OCI-LY1 (cell line): ENCODE measurements around the gene OLFM2.

Source experiments
- H2AFZ ChIP-seq: fragments of 200-600 bp; sonication (generic), shearing (Covaris generic); 2 replicates; pipeline ENCODE4 v1.6.0; 2014; ENCODE audit warnings: antibody characterized with exemption, mild to moderate bottlenecking, low read length
- H3F3A ChIP-seq: fragments of 200-600 bp; sonication (generic), shearing (Covaris generic); 2 replicates; pipeline ENCODE4 v1.6.0; 2014; ENCODE audit warnings: mild to moderate bottlenecking, antibody characterized with exemption, low read length, moderate library complexity; ENCODE audit not compliant: insufficient read depth
- H3K27ac ChIP-seq: fragments of 200-600 bp; sonication (generic); 2 replicates; pipeline ENCODE4 v1.5.1; 2014; ENCODE audit warnings: low read length, mixed run types, mild to moderate bottlenecking, low read depth; ENCODE audit not compliant: poor library complexity, severe bottlenecking
- H3K27me3 ChIP-seq: fragments of 200-600 bp; sonication (generic); 2 replicates; pipeline ENCODE4 v1.6.0; 2014; ENCODE audit warnings: antibody characterized with exemption, mild to moderate bottlenecking, low read length, moderate library complexity; ENCODE audit not compliant: insufficient read depth
- H3K36me3 ChIP-seq: fragments of 200-600 bp; sonication (generic); 2 replicates; pipeline ENCODE4 v1.6.1; 2014; ENCODE audit warnings: mild to moderate bottlenecking, antibody characterized with exemption, low read length, moderate library complexity, mixed read lengths; ENCODE audit not compliant: insufficient read depth
- H3K4me1 ChIP-seq: fragments of 200-600 bp; sonication (generic); 2 replicates; pipeline ENCODE4 v1.5.1; 2014; ENCODE audit warnings: mild to moderate bottlenecking, low read length, moderate library complexity; ENCODE audit not compliant: insufficient read depth, severe bottlenecking
- H3K4me2 ChIP-seq: fragments of 200-600 bp; sonication (generic), shearing (Covaris generic); 2 replicates; pipeline ENCODE4 v1.6.1; 2014; ENCODE audit warnings: low read length
- H3K4me3 ChIP-seq: fragments of 200-600 bp; sonication (generic); 2 replicates; pipeline ENCODE4 v1.5.1; 2014; ENCODE audit warnings: low read length, low read depth, mild to moderate bottlenecking, mixed read lengths; ENCODE audit not compliant: poor library complexity, severe bottlenecking
- H3K79me2 ChIP-seq: fragments of 200-600 bp; shearing (Covaris generic); 2 replicates; pipeline ENCODE4 v1.6.1; 2016; ENCODE audit warnings: mixed run types, low read length, mixed read lengths; ENCODE audit not compliant: insufficient read depth
- H3K9ac ChIP-seq: fragments of 200-600 bp; sonication (generic), shearing (Covaris generic); 2 replicates; pipeline ENCODE4 v1.6.1; 2014; ENCODE audit warnings: mild to moderate bottlenecking, low read length, mixed read lengths
- H3K9me2 ChIP-seq: fragments of 200-600 bp; sonication (generic), shearing (Covaris generic); 2 replicates; pipeline ENCODE4 v1.6.1; 2014; ENCODE audit warnings: low read depth, mild to moderate bottlenecking, low read length, mixed read lengths
- H3K9me3 ChIP-seq: fragments of 200-600 bp; shearing (Covaris generic); 2 replicates; pipeline ENCODE4 v1.6.1; 2014; ENCODE audit warnings: low read length, mixed read lengths
- H4K20me1 ChIP-seq: fragments of 200-600 bp; sonication (generic), shearing (Covaris generic); 2 replicates; pipeline ENCODE4 v1.6.0; 2016; ENCODE audit warnings: mild to moderate bottlenecking, low read length; ENCODE audit not compliant: insufficient read depth
- CTCF ChIP-seq: fragments of 200-600 bp; sonication (generic), shearing (Covaris generic); IDR thresholded peaks from 2 replicates; pipeline ENCODE4 v1.5.1; 2017; ENCODE audit warnings: mild to moderate bottlenecking, antibody characterized with exemption, low read length, moderate library complexity, mixed read lengths
- EZH2 ChIP-seq: fragments of 200-600 bp; sonication (generic), shearing (Covaris generic); IDR thresholded peaks from 2 replicates; pipeline ENCODE4 v1.8.0; 2017; ENCODE audit warnings: borderline replicate concordance, mixed run types, mild to moderate bottlenecking, antibody characterized with exemption, low read length, moderate library complexity, mixed read lengths

The OLFM2 gene

GRCh38 chr19:9958379-9958821 lies 22.1 kb upstream of the OLFM2 start:
- no peaks in the 10 kb centered on the region for H3F3A ChIP-seq
- H3K36me3 ChIP-seq = no peaks in the 10 kb centered on the region
- H3K4me1 ChIP-seq = peaks cover 4% of the 10 kb centered on the region
- no peak overlapping the region for H3K9ac ChIP-seq
- no peak overlapping the region for H3K4me2 ChIP-seq
- H4K20me1 ChIP-seq = no peaks in the 10 kb centered on the region
- H3K79me2 ChIP-seq = no peaks in the 10 kb centered on the region
- no peak overlapping the region for H3K27ac ChIP-seq
- H3K9me3 ChIP-seq = no peaks in the 10 kb centered on the region
- no peak overlapping the region for H2AFZ ChIP-seq
- H3K9me2 ChIP-seq = no peaks in the 10 kb centered on the region
- TF ChIP-seq EZH2 (no peak), CTCF (no peak)
- no peak overlapping the region for H3K4me3 ChIP-seq
- H3K27me3 ChIP-seq = no peaks in the 10 kb centered on the region

GRCh38 chr19:9956956-9957355 lies 20.6 kb upstream of the OLFM2 start:
- Histone ChIP-seq H3K27me3 (no peaks in the 10 kb centered on the region), H3K4me1 (peaks cover 4% of the 10 kb centered on the region), H3K9me3 (no peaks in the 10 kb centered on the region), H3K79me2 (no peaks in the 10 kb centered on the region), H2AFZ (no peak overlapping the region), H3K27ac (no peak overlapping the region), H3K9me2 (no peaks in the 10 kb centered on the region), H3K4me3 (no peak overlapping the region), H4K20me1 (no peaks in the 10 kb centered on the region), H3K36me3 (no peaks in the 10 kb centered on the region), H3K4me2 (no peak overlapping the region), H3K9ac (no peak overlapping the region), H3F3A (no peaks in the 10 kb centered on the region)
- TF ChIP-seq CTCF = no peak
- TF ChIP-seq EZH2 = no peak

GRCh38 chr19:9953802-9954542 lies 17.7 kb upstream of the OLFM2 start:
- H3K27me3 ChIP-seq = no peaks in the 10 kb centered on the region
- no peak overlapping the region for H3K4me2 ChIP-seq
- H3K4me1 ChIP-seq = peaks cover 4% of the 10 kb centered on the region
- no peaks in the 10 kb centered on the region for H4K20me1 ChIP-seq
- no peaks in the 10 kb centered on the region for H3K79me2 ChIP-seq
- no peak overlapping the region for H3K9ac ChIP-seq
- H2AFZ ChIP-seq = no peak overlapping the region
- no peaks in the 10 kb centered on the region for H3F3A ChIP-seq
- no peak overlapping the region for H3K4me3 ChIP-seq
- H3K36me3 ChIP-seq = no peaks in the 10 kb centered on the region
- TF ChIP-seq EZH2 (no peak), CTCF (no peak)
- H3K9me2 ChIP-seq = no peaks in the 10 kb centered on the region
- no peaks in the 10 kb centered on the region for H3K9me3 ChIP-seq
- H3K27ac ChIP-seq = no peak overlapping the region
